Upper lobe of left lung (tissue), 6 donors: Measurements from ENCODE around the gene GRID1. TPM values are rescaled to one million over a fixed set of nuclear protein-coding genes. Genes with fewer than 3 reads are reported as not detected.

ENCODE experiments used
- ATAC-seq, 2 donors: fragments of 200-7000 bp; cut with Tn5 transposase; one replicate each; pipeline ENCODE4 v1.9.1; 2022; ENCODE audit warnings: mild to moderate bottlenecking in 2 of 2, moderate library complexity in 2 of 2; ENCODE audit not compliant: low FRiP score in 2 of 2
- DNase-seq, 2 donors: peaks; one replicate each; pipeline ENCODE4 v3.0.0-alpha.2; 2019 to 2020
- H3K27ac ChIP-seq, 4 donors: fragments of 200-600 bp; sonication (generic); one replicate each; pipeline ENCODE4 v1.5.1; 2016 to 2019
- H3K27me3 ChIP-seq, 4 donors: fragments of 200-600 bp; sonication (generic); one replicate each; pipeline ENCODE4 v1.5.1; 2017 to 2019
- H3K36me3 ChIP-seq, 4 donors: fragments of 200-600 bp; sonication (generic); one replicate each; pipeline ENCODE4 v1.5.1; 2016 to 2019
- H3K4me1 ChIP-seq, 4 donors: fragments of 200-600 bp; sonication (generic); one replicate each; pipeline ENCODE4 v1.5.1; 2018 to 2019
- H3K4me3 ChIP-seq, 4 donors: fragments of 200-600 bp; sonication (generic); one replicate each; pipeline ENCODE4 v1.5.1; 2017 to 2019; ENCODE audit warnings: mild to moderate bottlenecking in 2 of 4, moderate library complexity in 1 of 4
- H3K9me3 ChIP-seq, 4 donors: fragments of 200-600 bp; sonication (generic); one replicate each; pipeline ENCODE4 v1.5.1; 2018 to 2019
- EP300 ChIP-seq, 4 donors: sonication (generic); formaldehyde crosslinking; IDR thresholded peaks; one replicate each; pipeline ENCODE4 v1.5.1; 2017; ENCODE audit warnings: antibody characterized with exemption in 4 of 4, control low read depth in 2 of 4
- POLR2A ChIP-seq, 4 donors: fragments of 450-650 bp; IDR thresholded peaks; one replicate each; pipeline ENCODE4 v1.5.1; 2016 to 2017; ENCODE audit warnings: antibody characterized with exemption in 4 of 4, mild to moderate bottlenecking in 2 of 4
- POLR2AphosphoS5 ChIP-seq, 2 donors: sonication (generic); formaldehyde crosslinking; IDR thresholded peaks; one replicate each; pipeline ENCODE4 v1.5.1; 2017; ENCODE audit warnings: antibody characterized with exemption in 2 of 2
- WGBS, 2 donors: methylation state at CpG; one replicate each; pipeline ENCODE4 v1.1.5; 2017 to 2018; 5-methylcytosine and 5-hydroxymethylcytosine counted together
- total RNA-seq, 6 donors: library from RNA; depleted of rRNA in 4 of 6; stranded (reverse); fragments of >200 nt in 4 of 6; gene quantifications; one replicate each; pipeline versions ENCODE4 v1.1.0 to v1.2.1, GENCODE V29; 2016 to 2021
- TF ChIP-seq, protein P1 (sequence below), 6 experiments: fragments of 450-650 bp in 4 of 6; fragments of 200-600 bp in 2 of 6; sonication (generic) in 2 of 6; IDR thresholded peaks; one replicate each; pipeline ENCODE4 v1.5.1; 2016 to 2019; ENCODE audit warnings: antibody characterized with exemption in 6 of 6
- donor health status: DM: no; HTN: no; CAD: no; lungs with moderate emphysema.
- donor health status: DM: no; HTN: yes; CAD: no; lungs with severe emphysema.

Gene GRID1
- total RNA-seq, 6 donors from 2014 or later = 1.5 to 5.2 (median 3.2) TPM

DNA sequence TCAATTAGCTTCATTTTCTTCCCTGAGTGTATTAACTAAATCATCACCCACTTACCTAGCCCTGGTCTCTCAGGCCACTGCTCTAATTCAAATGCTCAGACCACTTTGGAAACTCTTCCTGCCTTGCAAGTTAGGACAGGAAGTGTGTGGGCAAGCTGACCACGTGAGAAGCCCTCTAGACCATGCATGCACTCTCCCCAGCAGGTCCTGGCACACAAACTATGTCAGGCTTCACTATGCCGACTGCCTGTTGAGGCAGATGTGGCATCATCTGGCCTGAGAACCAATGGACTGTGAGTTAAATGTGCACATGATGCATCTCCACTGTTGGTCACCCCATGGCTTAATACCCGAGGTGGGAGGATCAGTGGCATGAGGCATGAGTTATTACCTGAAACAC is 439.6 kb downstream of the GRID1 start:
- H3K4me1 ChIP-seq = no peaks in the 10 kb centered on the region
- WGBS, 2 donors = 64 to 68% methylated on average over 3 of the region's 3 CpGs
- no peak for DNase-seq

DNA sequence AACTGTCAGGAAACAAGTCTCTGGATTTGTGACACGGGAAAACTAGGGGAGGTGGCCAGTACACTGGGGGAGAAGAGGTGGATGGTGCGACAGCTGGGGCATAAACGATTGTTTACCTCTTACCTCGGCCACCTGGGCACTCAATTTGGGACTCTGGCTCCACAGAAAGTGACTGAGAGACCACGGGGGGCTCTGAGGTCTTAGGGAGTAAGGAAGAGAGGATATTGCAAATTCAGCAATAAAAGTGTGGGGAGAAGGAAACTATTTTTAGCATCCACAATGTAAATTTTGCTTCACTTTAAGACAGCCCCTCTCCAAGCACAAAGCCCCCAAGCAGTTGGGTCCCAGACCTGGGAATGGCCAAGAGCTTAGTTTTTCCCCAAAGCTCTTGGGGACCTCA is 440.5 kb downstream of the GRID1 start:
- TF ChIP-seq, protein P1, sequence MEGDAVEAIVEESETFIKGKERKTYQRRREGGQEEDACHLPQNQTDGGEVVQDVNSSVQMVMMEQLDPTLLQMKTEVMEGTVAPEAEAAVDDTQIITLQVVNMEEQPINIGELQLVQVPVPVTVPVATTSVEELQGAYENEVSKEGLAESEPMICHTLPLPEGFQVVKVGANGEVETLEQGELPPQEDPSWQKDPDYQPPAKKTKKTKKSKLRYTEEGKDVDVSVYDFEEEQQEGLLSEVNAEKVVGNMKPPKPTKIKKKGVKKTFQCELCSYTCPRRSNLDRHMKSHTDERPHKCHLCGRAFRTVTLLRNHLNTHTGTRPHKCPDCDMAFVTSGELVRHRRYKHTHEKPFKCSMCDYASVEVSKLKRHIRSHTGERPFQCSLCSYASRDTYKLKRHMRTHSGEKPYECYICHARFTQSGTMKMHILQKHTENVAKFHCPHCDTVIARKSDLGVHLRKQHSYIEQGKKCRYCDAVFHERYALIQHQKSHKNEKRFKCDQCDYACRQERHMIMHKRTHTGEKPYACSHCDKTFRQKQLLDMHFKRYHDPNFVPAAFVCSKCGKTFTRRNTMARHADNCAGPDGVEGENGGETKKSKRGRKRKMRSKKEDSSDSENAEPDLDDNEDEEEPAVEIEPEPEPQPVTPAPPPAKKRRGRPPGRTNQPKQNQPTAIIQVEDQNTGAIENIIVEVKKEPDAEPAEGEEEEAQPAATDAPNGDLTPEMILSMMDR (IDR thresholded peaks at IDR 0.05) = no peak
- TF ChIP-seq EP300 (IDR thresholded peaks at IDR 0.05) (no peak), POLR2A (IDR thresholded peaks at IDR 0.05) (no peak), POLR2AphosphoS5 (IDR thresholded peaks at IDR 0.05) (no peak)
- DNase-seq (no peak), ATAC-seq (no peak)
- 83 to 86% methylated on average over 5 of the region's 5 CpGs for WGBS, 2 donors
- no peak overlapping the region for H3K27ac ChIP-seq
- no peaks in the 10 kb centered on the region for H3K36me3 ChIP-seq
- no peaks in the 10 kb centered on the region for H3K4me1 ChIP-seq
- H3K27me3 ChIP-seq = no peaks in the 10 kb centered on the region
- H3K4me3 ChIP-seq = no peak overlapping the region
- H3K9me3 ChIP-seq = no peaks in the 10 kb centered on the region

More for the DNA sequence above, 439.6 kb downstream of the GRID1 start:
- H3K36me3 ChIP-seq = no peaks in the 10 kb centered on the region
- H3K27ac ChIP-seq = no peak overlapping the region
- ATAC-seq = no peak
- no peaks in the 10 kb centered on the region for H3K27me3 ChIP-seq
- TF ChIP-seq, protein P1 (IDR thresholded peaks at IDR 0.05) = no peak
- TF ChIP-seq POLR2AphosphoS5 (IDR thresholded peaks at IDR 0.05) (no peak), POLR2A (IDR thresholded peaks at IDR 0.05) (no peak)
- H3K4me3 ChIP-seq = no peak overlapping the region
- H3K9me3 ChIP-seq = no peaks in the 10 kb centered on the region

DNA sequence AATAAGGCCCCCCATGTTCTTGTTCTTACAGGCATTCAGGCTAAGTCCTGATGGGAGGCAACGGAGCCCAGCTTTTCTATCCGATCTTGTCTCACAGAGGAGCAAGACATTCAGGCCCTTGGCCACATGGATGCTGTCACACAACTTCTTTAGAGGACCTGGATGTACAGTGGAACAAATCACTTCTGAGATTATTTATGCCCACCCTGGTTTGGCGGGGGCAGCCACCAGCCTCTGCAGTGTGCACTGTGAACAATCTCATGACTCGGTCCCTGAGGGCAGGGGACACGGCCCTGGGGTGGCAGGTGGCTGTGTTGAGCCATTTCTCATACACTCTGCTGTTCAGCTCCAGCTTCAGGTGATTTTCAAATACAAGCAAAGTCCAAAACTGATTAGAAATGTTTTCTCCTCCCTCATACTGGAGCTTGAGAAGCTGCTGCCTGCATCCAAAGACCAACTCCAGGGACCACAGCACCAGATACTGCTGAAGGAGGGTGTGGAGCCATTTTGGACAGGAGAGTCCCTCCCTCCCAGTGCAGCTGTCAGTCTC is 441.3 kb downstream of the GRID1 start:
- Histone ChIP-seq H3K27ac (no peak overlapping the region), H3K9me3 (no peaks in the 10 kb centered on the region), H3K4me1 (no peaks in the 10 kb centered on the region), H3K36me3 (no peaks in the 10 kb centered on the region), H3K4me3 (no peak overlapping the region), H3K27me3 (no peaks in the 10 kb centered on the region)
- TF ChIP-seq POLR2A (IDR thresholded peaks at IDR 0.05) (no peak), EP300 (IDR thresholded peaks at IDR 0.05) (no peak), POLR2AphosphoS5 (IDR thresholded peaks at IDR 0.05) (no peak)
- TF ChIP-seq, protein P1 (IDR thresholded peaks at IDR 0.05) = no peak
- 89 to 94% methylated on average over 3 to 5 of the region's 5 CpGs for WGBS, 2 donors
- ATAC-seq (no peak), DNase-seq (peak in 1 of 2 donors; percentile 11)

DNA sequence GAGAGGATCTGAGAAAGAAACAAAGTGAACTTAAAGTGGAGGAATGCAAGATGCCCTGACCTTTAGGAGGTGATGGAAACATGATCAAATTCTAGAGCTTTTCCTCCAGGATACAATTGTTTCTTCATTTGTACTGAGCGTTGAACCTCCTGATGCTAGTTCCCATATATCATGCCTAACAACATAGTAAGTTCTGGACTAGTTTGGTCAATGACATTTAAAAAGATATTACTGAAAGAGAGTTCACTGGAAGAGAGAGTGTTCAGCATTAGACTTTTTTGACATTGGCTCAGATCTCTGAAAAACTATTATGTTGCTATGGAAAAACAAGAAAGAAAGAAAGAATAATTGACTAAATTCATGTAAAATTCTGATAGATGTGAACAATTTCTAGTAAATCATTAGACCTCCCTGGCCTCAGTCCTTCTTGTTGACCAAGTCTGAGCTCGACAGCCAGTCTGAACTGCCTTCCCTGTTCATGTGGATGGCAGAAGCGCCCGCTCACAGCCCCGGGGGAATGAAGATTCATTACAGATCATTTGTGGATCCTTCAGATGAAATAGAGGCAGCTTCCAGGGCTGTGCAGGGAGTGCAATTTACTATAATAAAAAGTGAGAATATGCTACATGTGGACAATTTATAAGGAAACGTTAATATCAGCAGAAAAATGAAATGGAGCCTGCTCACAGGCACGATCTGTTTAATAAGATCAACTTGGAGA is 442.1 kb downstream of the GRID1 start:
- Histone ChIP-seq H3K27ac (no peak overlapping the region), H3K4me1 (peaks cover 0 to 4% (median 2%) of the 10 kb centered on the region in 4 donors), H3K27me3 (no peaks in the 10 kb centered on the region), H3K9me3 (no peaks in the 10 kb centered on the region), H3K4me3 (no peak overlapping the region), H3K36me3 (no peaks in the 10 kb centered on the region)
- TF ChIP-seq POLR2A (IDR thresholded peaks at IDR 0.05) (no peak), EP300 (IDR thresholded peaks at IDR 0.05) (no peak), POLR2AphosphoS5 (IDR thresholded peaks at IDR 0.05) (no peak)
- TF ChIP-seq, protein P1 (IDR thresholded peaks at IDR 0.05) = no peak
- ATAC-seq (no peak), DNase-seq (no peak)
- 88 to 90% methylated on average over 7 of the region's 7 CpGs for WGBS, 2 donors
